Natural killer cell (primary cell): ENCODE measurements around the gene SRGAP3. TPM values are rescaled to one million over a fixed set of nuclear protein-coding genes. Genes with fewer than 3 reads are reported as not detected.

Experiments
- ATAC-seq, 3 donors: fragments of 150-1000 bp in 2 of 3; fragments of 200-7000 bp in 1 of 3; cut with Tn5 transposase; 1 replicate in 1 of 3; 2 replicates in 2 of 3; pipeline ENCODE4 v1.10.0; 2021; ENCODE audit warnings: mild to moderate bottlenecking in 2 of 3, moderate library complexity in 2 of 3
- DNase-seq, 2 donors: peaks; one replicate each; pipeline versions ENCODE4 v3.0.0 to v3.0.0-alpha.2; 2013 to 2021; ENCODE audit warnings: mixed read lengths in 1 of 2
- H3K27ac ChIP-seq: one replicate; pipeline ENCODE4 v1.5.1; 2013; ENCODE audit warnings: mild to moderate bottlenecking, low read length
- H3K27me3 ChIP-seq: one replicate; pipeline ENCODE4 v1.6.1; 2013; ENCODE audit warnings: low read length; ENCODE audit not compliant: control insufficient read depth, insufficient read depth
- H3K36me3 ChIP-seq: one replicate; pipeline ENCODE4 v1.6.1; 2013; ENCODE audit warnings: low read length; ENCODE audit not compliant: control insufficient read depth, insufficient read depth
- H3K4me1 ChIP-seq: one replicate; pipeline ENCODE4 v1.6.1; 2013; ENCODE audit warnings: low read length; ENCODE audit not compliant: control insufficient read depth, insufficient read depth
- H3K4me3 ChIP-seq: one replicate; pipeline ENCODE4 v1.5.1; 2013; ENCODE audit warnings: low read length
- H3K9me3 ChIP-seq: one replicate; pipeline ENCODE4 v1.6.1; 2013; ENCODE audit warnings: low read length; ENCODE audit not compliant: control insufficient read depth, insufficient read depth
- H3K27ac Mint-ChIP-seq, 2 donors: one replicate each; pipeline ENCODE4 v1.8.0; 2022; ENCODE audit warnings: mild to moderate bottlenecking in 2 of 2, mixed read lengths in 2 of 2, moderate library complexity in 1 of 2
- H3K27me3 Mint-ChIP-seq, 2 donors: one replicate each; pipeline ENCODE4 v1.8.0; 2022; ENCODE audit warnings: low read depth in 2 of 2, mixed read lengths in 2 of 2
- H3K36me3 Mint-ChIP-seq: one replicate; pipeline ENCODE4 v1.8.0; 2022; ENCODE audit warnings: mixed read lengths
- H3K4me1 Mint-ChIP-seq, 2 donors: one replicate each; pipeline ENCODE4 v1.8.0; 2022; ENCODE audit warnings: mixed read lengths in 2 of 2
- H3K4me3 Mint-ChIP-seq: one replicate; pipeline ENCODE4 v1.8.0; 2022; ENCODE audit warnings: mild to moderate bottlenecking, moderate library complexity, mixed read lengths
- H3K9me3 Mint-ChIP-seq, 2 donors: one replicate each; pipeline ENCODE4 v1.8.0; 2022; ENCODE audit warnings: mixed read lengths in 2 of 2
- WGBS: methylation state at CpG from one replicate; pipeline ENCODE4 v1.1.7; 2013; ENCODE audit warnings: missing lambda C conversion rate; ENCODE audit not compliant: insufficient coverage; 5-methylcytosine and 5-hydroxymethylcytosine counted together
- intact Hi-C: fragments of 100-400 bp; cut with micrococcal nuclease; formaldehyde crosslinking; loops from one replicate; pipeline ENCODE4 v1.14.2; 2022
- total RNA-seq, 4 donors: library from RNA; stranded (reverse); fragments of 120-200 nt in 1 of 4; gene quantifications; one replicate each; pipeline versions ENCODE4 v1.2.3 to v1.2.4, GENCODE V29; 2013 to 2022
- TF ChIP-seq, protein P1 (sequence below): fragments of 200-600 bp; IDR thresholded peaks from one replicate; pipeline ENCODE4 v1.8.0; 2022; ENCODE audit warnings: antibody characterized with exemption

SRGAP3 gene
- total RNA-seq, 3 donors from 2014 or later (not counting 1 experiment from before 2014, with no cell fraction given) = 2.5 to 14.9 (median 3.0) TPM

- intact Hi-C loops = no loop called here
- Mint-ChIP-seq H3K4me1 (no peaks in the 10 kb centered on the region), H3K27ac (no peak overlapping the region), H3K36me3 (no peaks in the 10 kb centered on the region), H3K9me3 (no peaks in the 10 kb centered on the region), H3K4me3 (no peak overlapping the region), H3K27me3 (peaks cover 2 to 6% of the 10 kb centered on the region in 2 donors)
- Histone ChIP-seq H3K27me3 (no peaks in the 10 kb centered on the region), H3K4me1 (no peaks in the 10 kb centered on the region), H3K9me3 (no peaks in the 10 kb centered on the region), H3K36me3 (no peaks in the 10 kb centered on the region), H3K27ac (no peak overlapping the region), H3K4me3 (no peak overlapping the region)
- 82% methylated on average over 7 of the region's 7 CpGs for WGBS
- no peak for ATAC-seq
- no peak for DNase-seq
- TF ChIP-seq, protein P1, sequence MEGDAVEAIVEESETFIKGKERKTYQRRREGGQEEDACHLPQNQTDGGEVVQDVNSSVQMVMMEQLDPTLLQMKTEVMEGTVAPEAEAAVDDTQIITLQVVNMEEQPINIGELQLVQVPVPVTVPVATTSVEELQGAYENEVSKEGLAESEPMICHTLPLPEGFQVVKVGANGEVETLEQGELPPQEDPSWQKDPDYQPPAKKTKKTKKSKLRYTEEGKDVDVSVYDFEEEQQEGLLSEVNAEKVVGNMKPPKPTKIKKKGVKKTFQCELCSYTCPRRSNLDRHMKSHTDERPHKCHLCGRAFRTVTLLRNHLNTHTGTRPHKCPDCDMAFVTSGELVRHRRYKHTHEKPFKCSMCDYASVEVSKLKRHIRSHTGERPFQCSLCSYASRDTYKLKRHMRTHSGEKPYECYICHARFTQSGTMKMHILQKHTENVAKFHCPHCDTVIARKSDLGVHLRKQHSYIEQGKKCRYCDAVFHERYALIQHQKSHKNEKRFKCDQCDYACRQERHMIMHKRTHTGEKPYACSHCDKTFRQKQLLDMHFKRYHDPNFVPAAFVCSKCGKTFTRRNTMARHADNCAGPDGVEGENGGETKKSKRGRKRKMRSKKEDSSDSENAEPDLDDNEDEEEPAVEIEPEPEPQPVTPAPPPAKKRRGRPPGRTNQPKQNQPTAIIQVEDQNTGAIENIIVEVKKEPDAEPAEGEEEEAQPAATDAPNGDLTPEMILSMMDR = no peak
Measured at GRCh38 chr3:9207116-9207763, 42.2 kb downstream of the SRGAP3 start.

DNA sequence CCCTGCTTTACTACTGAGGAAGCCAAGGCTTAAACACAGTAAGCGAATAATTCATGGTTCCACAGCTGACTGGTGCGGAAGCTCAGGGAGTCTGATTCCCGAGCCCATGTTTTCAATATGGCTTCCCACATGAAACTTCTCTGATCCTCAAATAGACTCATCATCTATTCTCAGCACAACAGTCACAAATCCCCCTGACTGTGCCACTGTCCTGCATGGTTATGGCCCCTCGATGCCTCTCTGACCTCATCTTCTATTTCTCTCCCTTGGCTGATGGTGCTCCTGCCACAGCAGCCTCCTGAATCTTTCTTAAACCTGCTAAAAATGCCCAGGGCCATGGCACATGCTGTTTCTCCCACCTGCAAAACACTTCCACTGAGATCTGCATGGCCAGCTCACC lies 43.2 kb downstream of the SRGAP3 start:
- Mint-ChIP-seq H3K36me3 (no peaks in the 10 kb centered on the region), H3K4me3 (no peak overlapping the region), H3K4me1 (no peaks in the 10 kb centered on the region), H3K9me3 (no peaks in the 10 kb centered on the region), H3K27ac (no peak overlapping the region), H3K27me3 (peaks cover 2 to 6% of the 10 kb centered on the region in 2 donors)
- H3K4me3 ChIP-seq = no peak overlapping the region
- DNase-seq (no peak), ATAC-seq (no peak)
- WGBS = 90% methylated on average over 4 of the region's 4 CpGs
- H3K36me3 ChIP-seq = no peaks in the 10 kb centered on the region
- H3K9me3 ChIP-seq = no peaks in the 10 kb centered on the region
- no peaks in the 10 kb centered on the region for H3K27me3 ChIP-seq
- intact Hi-C loops = no loop called here
- no peak overlapping the region for H3K27ac ChIP-seq
- H3K4me1 ChIP-seq = no peaks in the 10 kb centered on the region
- TF ChIP-seq, protein P1 = no peak

DNA sequence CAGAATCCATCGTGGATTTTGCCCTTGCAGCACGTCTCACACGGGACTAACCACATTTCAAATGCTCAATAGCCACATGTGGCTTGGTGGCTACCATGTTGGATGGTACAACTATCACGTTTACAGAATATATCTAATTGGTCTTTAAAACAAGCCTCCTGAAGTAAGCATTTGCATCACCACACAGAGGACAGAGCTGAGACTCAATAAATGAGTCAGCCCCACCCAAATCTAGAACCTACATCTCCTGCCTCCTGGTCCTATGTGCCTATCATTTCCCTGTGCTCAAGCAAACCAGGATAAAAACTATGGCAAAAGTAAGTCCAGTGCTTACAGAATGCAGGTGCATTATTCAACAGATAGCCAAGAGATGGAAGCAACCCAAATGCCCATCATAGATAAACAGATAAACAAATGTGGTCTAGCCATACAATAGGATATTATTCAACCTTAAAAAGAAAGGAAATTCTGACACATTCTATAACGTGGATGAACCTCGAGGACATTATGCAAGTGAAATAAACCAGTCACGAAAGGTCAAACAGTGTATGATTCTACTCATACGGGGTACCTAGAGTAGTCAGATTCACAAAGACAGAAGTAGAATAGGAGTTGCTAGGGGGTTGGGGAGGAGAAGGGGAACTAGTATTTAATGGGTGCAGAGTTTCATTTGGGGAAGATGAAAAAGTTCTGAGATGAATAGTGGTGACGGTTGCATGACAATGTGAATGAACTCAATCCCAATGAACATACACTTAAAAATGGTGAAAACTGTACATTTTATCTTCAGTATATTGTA lies 43.9 kb downstream of the SRGAP3 start:
- DNase-seq (no peak), ATAC-seq (no peak)
- WGBS = 79% methylated on average over 8 of the region's 9 CpGs
- no peak overlapping the region for H3K27ac ChIP-seq
- H3K9me3 ChIP-seq = no peaks in the 10 kb centered on the region
- H3K36me3 ChIP-seq = no peaks in the 10 kb centered on the region
- no peak overlapping the region for H3K27ac Mint-ChIP-seq
- H3K4me3 ChIP-seq = no peak overlapping the region
- no peak overlapping the region for H3K4me3 Mint-ChIP-seq
- no peaks in the 10 kb centered on the region for H3K4me1 Mint-ChIP-seq
- H3K9me3 Mint-ChIP-seq = no peaks in the 10 kb centered on the region
- intact Hi-C loops = no loop called here
- no peaks in the 10 kb centered on the region for H3K27me3 ChIP-seq
- TF ChIP-seq, protein P1 = no peak
- H3K36me3 Mint-ChIP-seq = no peaks in the 10 kb centered on the region
- H3K27me3 Mint-ChIP-seq = peaks cover 2 to 6% of the 10 kb centered on the region in 2 donors
- no peaks in the 10 kb centered on the region for H3K4me1 ChIP-seq
